ENCODE measurements around the gene AOPEP. TPM values are rescaled to one million over a fixed set of nuclear protein-coding genes. Genes with fewer than 3 reads are reported as not detected.

Gene AOPEP
- total RNA-seq, 1 experiment from 2014 or later = 15.0 TPM

GRCh38 chr9:95089257-95090022, 362.9 kb downstream of the AOPEP start:
- Mint-ChIP-seq H3K4me3 (no peak overlapping the region; a peak in 1 of 5 replicates), H3K36me3 (ENCODE audit: insufficient read depth in 1 of 3, low read depth in 3 of 3) (peaks cover 0 to 4% (median 4%) of the 10 kb centered on the region in 3 experiments; a peak in 1 of 7 replicates), H3K27me3 (ENCODE audit: low read depth) (no peaks in the 10 kb centered on the region; the same call in 1 of the 2 replicates), H3K4me1 (peaks cover 32 to 47% of the 10 kb centered on the region in 2 experiments), H3K27ac (peak overlapping the region in 2 of 3 experiments; percentile 39 to 70; a peak in 2 of 7 replicates), H3K9me3 (no peaks in the 10 kb centered on the region)
- no peaks in the 10 kb centered on the region for H3K27me3 ChIP-seq (ENCODE audit: insufficient read depth, low read length)
- H2BK5ac ChIP-seq (ENCODE audit: insufficient read length, low read length) = no peak overlapping the region
- no peak overlapping the region for H3K23ac ChIP-seq (ENCODE audit: insufficient read length, low read depth, low read length)
- no peak overlapping the region for H2BK15ac ChIP-seq (ENCODE audit: low read depth, low read length)
- H3K4me2 ChIP-seq (ENCODE audit: insufficient read depth, insufficient read length, low read length) = no peak overlapping the region
- no peaks in the 10 kb centered on the region for H3K23me2 ChIP-seq (ENCODE audit: insufficient read length, low read depth, low read length, poor library complexity, severe bottlenecking)
- H3K4ac ChIP-seq (ENCODE audit: low read depth, low read length) = no peak overlapping the region
- no peak overlapping the region for H4K91ac ChIP-seq (ENCODE audit: insufficient read length, low read depth, low read length)
- H3K18ac ChIP-seq (ENCODE audit: insufficient read length, low read depth, low read length) = no peak overlapping the region
- no peak overlapping the region for H2BK120ac ChIP-seq (ENCODE audit: low read depth, low read length, poor library complexity, severe bottlenecking)
- no peaks in the 10 kb centered on the region; the same call in 1 of the 2 replicates for H3K4me1 ChIP-seq (ENCODE audit: insufficient read depth, low read length)
- H3K79me1 ChIP-seq (ENCODE audit: insufficient read depth, low read depth, low read length, poor library complexity, severe bottlenecking) = no peaks in the 10 kb centered on the region
- H3K9ac ChIP-seq (ENCODE audit: extremely low read depth, insufficient read length, low read length) = no peak overlapping the region
- no peak overlapping the region for H2AFZ ChIP-seq (ENCODE audit: low read length)
- no peaks in the 10 kb centered on the region for H3K79me2 ChIP-seq (ENCODE audit: insufficient read depth, low read length)
- H4K8ac ChIP-seq (replicated peaks; ENCODE audit: insufficient read length, low read depth, low read length) = no peak overlapping the region
- TF ChIP-seq CTCF (conservative IDR thresholded peaks at IDR 0.05) = no peak
- H3K14ac ChIP-seq (ENCODE audit: insufficient read depth, low read length) = no peak overlapping the region
- H3K27ac ChIP-seq (ENCODE audit: insufficient read length, low read depth, low read length) = no peak overlapping the region
- no peak overlapping the region for H2BK12ac ChIP-seq (ENCODE audit: insufficient read length, low read depth, low read length)
- no peaks in the 10 kb centered on the region for H3K9me3 ChIP-seq (ENCODE audit: control insufficient read depth, low read depth, low read length)
- no peak overlapping the region for H2BK20ac ChIP-seq (ENCODE audit: low read depth, low read length, poor library complexity, severe bottlenecking)
- WGBS (ENCODE audit: extremely low coverage, insufficient read length, low lambda C conversion rate) = no CpG with 5 or more reads among the region's 16 CpGs
- no peak overlapping the region for H4K5ac ChIP-seq (ENCODE audit: insufficient read length, low read depth, low read length)
- no peak overlapping the region for H2AK5ac ChIP-seq (ENCODE audit: insufficient read length, low read length)
- no peak overlapping the region for H3T11ph ChIP-seq (ENCODE audit: low read length)
- no peak overlapping the region for H3K56ac ChIP-seq (ENCODE audit: insufficient read length, low read depth, low read length)
- no peak for DNase-seq
- no peaks in the 10 kb centered on the region for H4K20me1 ChIP-seq (ENCODE audit: control insufficient read depth, insufficient read depth, insufficient read length)
